Upper lobe of left lung (tissue), 6 donors: Measurements from ENCODE around the gene COL20A1. TPM values are rescaled to one million over a fixed set of nuclear protein-coding genes. Genes with fewer than 3 reads are reported as not detected.
A peak's percentile ranks its signal among the peaks of the same experiment; 100 is the strongest.

Source experiments
- ATAC-seq, 2 donors: fragments of 200-7000 bp; cut with Tn5 transposase; one replicate each; pipeline ENCODE4 v1.9.1; 2022; ENCODE audit warnings: mild to moderate bottlenecking in 2 of 2, moderate library complexity in 2 of 2; ENCODE audit not compliant: low FRiP score in 2 of 2
- DNase-seq, 2 donors: peaks; one replicate each; pipeline ENCODE4 v3.0.0-alpha.2; 2019 to 2020
- H3K27ac ChIP-seq, 4 donors: fragments of 200-600 bp; sonication (generic); one replicate each; pipeline ENCODE4 v1.5.1; 2016 to 2019
- H3K27me3 ChIP-seq, 4 donors: fragments of 200-600 bp; sonication (generic); one replicate each; pipeline ENCODE4 v1.5.1; 2017 to 2019
- H3K36me3 ChIP-seq, 4 donors: fragments of 200-600 bp; sonication (generic); one replicate each; pipeline ENCODE4 v1.5.1; 2016 to 2019
- H3K4me1 ChIP-seq, 4 donors: fragments of 200-600 bp; sonication (generic); one replicate each; pipeline ENCODE4 v1.5.1; 2018 to 2019
- H3K4me3 ChIP-seq, 4 donors: fragments of 200-600 bp; sonication (generic); one replicate each; pipeline ENCODE4 v1.5.1; 2017 to 2019; ENCODE audit warnings: mild to moderate bottlenecking in 2 of 4, moderate library complexity in 1 of 4
- H3K9me3 ChIP-seq, 4 donors: fragments of 200-600 bp; sonication (generic); one replicate each; pipeline ENCODE4 v1.5.1; 2018 to 2019
- CTCF ChIP-seq, 6 experiments: fragments of 450-650 bp in 4 of 6; fragments of 200-600 bp in 2 of 6; sonication (generic) in 2 of 6; IDR thresholded peaks; one replicate each; pipeline ENCODE4 v1.5.1; 2016 to 2019; ENCODE audit warnings: antibody characterized with exemption in 6 of 6
- EP300 ChIP-seq, 4 donors: sonication (generic); formaldehyde crosslinking; IDR thresholded peaks; one replicate each; pipeline ENCODE4 v1.5.1; 2017; ENCODE audit warnings: antibody characterized with exemption in 4 of 4, control low read depth in 2 of 4
- POLR2A ChIP-seq, 4 donors: fragments of 450-650 bp; IDR thresholded peaks; one replicate each; pipeline ENCODE4 v1.5.1; 2016 to 2017; ENCODE audit warnings: antibody characterized with exemption in 4 of 4, mild to moderate bottlenecking in 2 of 4
- POLR2AphosphoS5 ChIP-seq, 2 donors: sonication (generic); formaldehyde crosslinking; IDR thresholded peaks; one replicate each; pipeline ENCODE4 v1.5.1; 2017; ENCODE audit warnings: antibody characterized with exemption in 2 of 2
- WGBS, 2 donors: methylation state at CpG; one replicate each; pipeline ENCODE4 v1.1.5; 2017 to 2018; 5-methylcytosine and 5-hydroxymethylcytosine counted together
- total RNA-seq, 6 donors: library from RNA; depleted of rRNA in 4 of 6; stranded (reverse); fragments of >200 nt in 4 of 6; gene quantifications; one replicate each; pipeline versions ENCODE4 v1.1.0 to v1.2.1, GENCODE V29; 2016 to 2021
- donor health status: DM: no; HTN: no; CAD: no; lungs with moderate emphysema.
- donor health status: DM: no; HTN: yes; CAD: no; lungs with severe emphysema.

Gene COL20A1
- total RNA-seq, 6 donors from 2014 or later = 0.03 TPM; not detected in 5

DNA sequence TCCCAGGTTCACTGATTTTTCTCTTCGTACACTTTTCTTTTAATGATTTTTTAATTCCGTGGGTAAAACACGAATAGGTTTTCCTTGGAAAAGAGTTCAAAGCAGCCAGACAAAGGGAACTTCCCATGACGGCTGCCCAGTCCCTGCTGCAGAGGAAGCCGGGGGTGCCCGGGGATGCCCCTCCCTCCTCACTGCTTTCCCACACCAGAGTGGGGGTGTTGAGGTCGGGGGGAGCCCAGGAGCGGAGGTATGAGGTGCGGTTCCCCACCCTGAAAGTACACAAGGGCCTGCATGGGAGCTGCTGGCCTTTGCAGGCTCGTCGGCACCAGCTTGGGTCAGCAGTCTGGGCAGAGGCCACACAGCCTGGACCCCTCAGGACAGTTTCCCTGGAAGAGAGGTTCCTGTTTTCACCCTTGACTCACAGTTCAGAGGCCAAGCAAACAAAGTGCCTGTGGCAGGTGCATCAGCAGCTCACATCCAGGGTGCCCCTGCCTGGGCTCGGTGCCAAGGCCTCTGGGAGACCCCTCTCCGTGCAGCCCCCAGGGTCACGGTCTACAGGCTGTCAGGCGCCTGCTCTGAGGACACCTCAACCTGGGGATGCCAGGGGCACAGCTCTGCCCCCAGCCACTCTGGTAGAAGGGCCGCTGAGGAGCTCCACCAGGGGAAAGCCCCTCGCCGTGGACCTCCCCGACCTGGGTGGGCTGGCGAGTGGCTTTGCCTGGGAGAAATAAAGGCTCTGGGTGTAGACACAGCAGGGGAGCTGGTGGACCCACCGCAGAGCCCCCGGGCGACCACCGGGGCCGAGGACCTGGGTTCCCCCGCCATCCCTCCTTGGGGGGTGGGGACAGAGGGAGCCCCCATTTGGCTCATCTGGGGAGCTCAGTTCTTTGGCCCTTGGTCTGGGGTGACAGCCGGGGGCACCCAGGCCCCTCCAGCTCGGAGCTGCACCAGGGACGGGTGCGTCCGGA is 83.6 kb downstream of the COL20A1 start:
- DNase-seq (peak in 1 of 2 donors; percentile 52), ATAC-seq (no peak)
- TF ChIP-seq CTCF (IDR thresholded peaks at IDR 0.05) (no peak), EP300 (IDR thresholded peaks at IDR 0.05) (no peak), POLR2AphosphoS5 (IDR thresholded peaks at IDR 0.05) (no peak), POLR2A (IDR thresholded peaks at IDR 0.05) (no peak)
- Histone ChIP-seq H3K27me3 (peaks cover 0 to 33% (median 5%) of the 10 kb centered on the region in 4 donors), H3K36me3 (no peaks in the 10 kb centered on the region), H3K9me3 (no peaks in the 10 kb centered on the region), H3K4me1 (no peaks in the 10 kb centered on the region), H3K4me3 (no peak overlapping the region), H3K27ac (no peak overlapping the region)
- 28 to 38% methylated on average over 6 to 25 of the region's 31 CpGs for WGBS, 2 donors

- Histone ChIP-seq H3K27ac (no peak overlapping the region), H3K4me1 (no peaks in the 10 kb centered on the region), H3K27me3 (peaks cover 0 to 31% (median 6%) of the 10 kb centered on the region in 4 donors), H3K9me3 (no peaks in the 10 kb centered on the region), H3K36me3 (no peaks in the 10 kb centered on the region), H3K4me3 (no peak overlapping the region)
- no peak for TF ChIP-seq POLR2A (IDR thresholded peaks at IDR 0.05)
- no peak for TF ChIP-seq CTCF (IDR thresholded peaks at IDR 0.05)
- no peak for TF ChIP-seq EP300 (IDR thresholded peaks at IDR 0.05)
- TF ChIP-seq POLR2AphosphoS5 (IDR thresholded peaks at IDR 0.05) = no peak
- peak in 1 of 2 donors; percentile 37 for DNase-seq
- ATAC-seq = no peak
- 1 to 6% methylated on average over 15 to 32 of the region's 32 CpGs for WGBS, 2 donors
Observed at GRCh38 chr20:63377256-63377941, 84.4 kb downstream of the COL20A1 start.

- Histone ChIP-seq H3K27me3 (peaks cover 0 to 32% (median 6%) of the 10 kb centered on the region in 4 donors), H3K27ac (no peak overlapping the region), H3K4me3 (no peak overlapping the region), H3K9me3 (no peaks in the 10 kb centered on the region), H3K36me3 (no peaks in the 10 kb centered on the region), H3K4me1 (no peaks in the 10 kb centered on the region)
- DNase-seq (peak in 1 of 2 donors; percentile 39), ATAC-seq (no peak)
- 43 to 63% methylated on average over 6 to 15 of the region's 15 CpGs for WGBS, 2 donors
- no peak for TF ChIP-seq POLR2AphosphoS5 (IDR thresholded peaks at IDR 0.05)
- no peak for TF ChIP-seq EP300 (IDR thresholded peaks at IDR 0.05)
- no peak for TF ChIP-seq CTCF (IDR thresholded peaks at IDR 0.05)
- TF ChIP-seq POLR2A (IDR thresholded peaks at IDR 0.05) = no peak
Observed at GRCh38 chr20:63377951-63378381, 85.0 kb downstream of the COL20A1 start.

DNA sequence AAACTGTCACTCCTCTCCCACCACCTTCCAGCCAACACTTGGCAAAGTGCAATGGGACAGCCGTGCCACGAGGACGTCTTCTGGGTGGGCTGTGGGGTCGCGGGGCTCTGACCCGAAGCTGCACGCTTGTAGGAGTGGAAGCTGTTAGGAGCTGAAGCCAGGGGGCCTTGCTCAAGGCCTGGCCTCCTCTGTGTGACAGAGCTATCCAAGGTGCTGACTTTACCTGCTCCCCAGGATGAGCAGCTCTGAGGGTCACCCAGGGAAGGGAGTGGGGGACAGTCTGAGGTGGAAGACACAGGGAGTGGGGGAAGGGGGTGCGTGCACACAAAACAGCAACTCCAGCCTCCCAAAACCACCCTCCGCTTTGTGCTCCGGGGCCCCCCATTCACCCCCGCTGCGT is 85.6 kb downstream of the COL20A1 start:
- Histone ChIP-seq H3K9me3 (no peaks in the 10 kb centered on the region), H3K4me1 (no peaks in the 10 kb centered on the region), H3K4me3 (no peak overlapping the region), H3K36me3 (no peaks in the 10 kb centered on the region), H3K27ac (no peak overlapping the region), H3K27me3 (peaks cover 0 to 34% (median 6%) of the 10 kb centered on the region in 4 donors)
- 54 to 56% methylated on average over 11 to 12 of the region's 12 CpGs for WGBS, 2 donors
- TF ChIP-seq POLR2A (IDR thresholded peaks at IDR 0.05) (no peak), EP300 (IDR thresholded peaks at IDR 0.05) (no peak), POLR2AphosphoS5 (IDR thresholded peaks at IDR 0.05) (no peak), CTCF (IDR thresholded peaks at IDR 0.05) (no peak)
- ATAC-seq = no peak
- DNase-seq = peak in 1 of 2 donors; percentile 35
